Myocyte (in vitro differentiated cells): ENCODE results near the gene IFITM10. TPM values are rescaled to one million over a fixed set of nuclear protein-coding genes. Genes with fewer than 3 reads are reported as not detected.

ENCODE experiments used
- DNase-seq: peaks from one replicate; pipeline ENCODE4 v3.0.0-alpha.2; 2012; ENCODE audit warnings: low read depth
- total RNA-seq: library from RNA; depleted of rRNA; stranded (reverse); fragments of >200 nt; gene quantifications from 2 replicates; pipeline ENCODE4 v1.2.3, GENCODE V29; 2014

IFITM10 gene
- total RNA-seq, 1 donor from 2014 or later = 3.9 TPM

DNA sequence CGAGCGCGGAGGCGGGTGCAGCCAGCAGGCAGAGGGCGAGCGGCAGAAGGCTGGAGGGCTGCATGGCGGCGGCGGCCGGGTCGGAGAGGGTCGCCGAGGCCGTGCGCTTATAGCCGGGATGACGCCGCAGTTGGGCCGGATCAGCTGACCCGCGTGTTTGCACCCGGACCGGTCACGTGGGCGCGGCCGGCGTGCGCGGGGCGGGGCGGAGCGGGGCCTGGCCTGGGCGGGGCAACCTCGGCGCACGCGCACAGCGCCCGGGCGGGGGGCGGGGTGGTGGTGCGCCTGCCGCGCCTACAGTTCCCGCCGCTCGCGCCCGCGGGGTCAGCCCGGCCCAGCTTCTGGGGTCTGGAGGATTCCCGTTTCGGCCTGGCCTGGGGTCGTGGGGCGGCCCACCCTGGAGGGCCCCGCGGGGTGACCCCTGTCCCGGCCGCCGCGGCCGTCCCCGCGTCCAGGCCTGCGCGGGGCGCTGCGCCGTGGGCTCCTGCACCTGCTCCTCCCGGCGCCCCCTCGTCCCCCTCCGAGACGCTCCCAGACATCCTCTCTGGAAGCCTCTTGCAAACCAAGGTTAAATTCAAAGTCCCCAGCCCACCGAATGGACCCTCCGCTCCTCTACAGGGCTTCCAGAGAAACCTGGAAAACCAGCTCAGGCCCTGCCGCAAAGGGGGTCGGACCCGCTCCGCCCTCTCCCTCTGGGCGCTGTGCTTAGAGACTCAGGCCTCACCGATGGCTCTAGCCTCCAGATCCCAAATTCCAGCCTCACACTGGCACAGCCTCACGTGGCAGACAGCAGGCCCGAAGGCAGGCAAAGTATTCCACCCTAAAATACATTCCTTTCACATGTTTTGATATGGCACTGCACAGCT, 13.6 kb upstream of the IFITM10 start, which contains the start of gene CTSD:
TSS of gene CTSD (minus strand) at position 132 of the 866 bp plus-strand sequence. CDS start at position 64, 68 bp downstream.
- DNase-seq = peak; percentile 85

DNA sequence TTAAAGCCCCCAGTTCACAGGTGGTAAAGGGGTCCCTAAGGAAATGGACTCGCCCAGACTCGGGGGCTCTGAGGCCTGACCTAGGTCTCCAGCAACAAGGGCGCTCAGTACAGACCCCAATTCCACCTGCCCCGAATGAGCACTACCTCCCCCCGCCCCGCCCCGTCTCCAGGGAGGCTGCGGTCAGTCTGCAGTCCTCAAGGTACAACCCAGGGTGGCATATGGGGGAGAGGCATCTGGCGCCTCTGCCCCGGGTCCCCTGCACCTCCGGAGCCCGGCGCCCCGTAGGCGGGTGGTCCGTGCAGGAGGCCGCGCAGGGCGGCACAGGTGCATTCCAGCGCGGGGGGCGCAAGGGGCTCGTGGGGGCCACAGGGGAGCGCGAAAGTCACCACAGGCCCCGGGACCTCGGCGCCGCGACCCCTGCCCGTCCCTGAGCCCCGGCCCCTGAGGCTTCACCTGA, 13.0 kb upstream of the IFITM10 start:
- no peak for DNase-seq

DNA sequence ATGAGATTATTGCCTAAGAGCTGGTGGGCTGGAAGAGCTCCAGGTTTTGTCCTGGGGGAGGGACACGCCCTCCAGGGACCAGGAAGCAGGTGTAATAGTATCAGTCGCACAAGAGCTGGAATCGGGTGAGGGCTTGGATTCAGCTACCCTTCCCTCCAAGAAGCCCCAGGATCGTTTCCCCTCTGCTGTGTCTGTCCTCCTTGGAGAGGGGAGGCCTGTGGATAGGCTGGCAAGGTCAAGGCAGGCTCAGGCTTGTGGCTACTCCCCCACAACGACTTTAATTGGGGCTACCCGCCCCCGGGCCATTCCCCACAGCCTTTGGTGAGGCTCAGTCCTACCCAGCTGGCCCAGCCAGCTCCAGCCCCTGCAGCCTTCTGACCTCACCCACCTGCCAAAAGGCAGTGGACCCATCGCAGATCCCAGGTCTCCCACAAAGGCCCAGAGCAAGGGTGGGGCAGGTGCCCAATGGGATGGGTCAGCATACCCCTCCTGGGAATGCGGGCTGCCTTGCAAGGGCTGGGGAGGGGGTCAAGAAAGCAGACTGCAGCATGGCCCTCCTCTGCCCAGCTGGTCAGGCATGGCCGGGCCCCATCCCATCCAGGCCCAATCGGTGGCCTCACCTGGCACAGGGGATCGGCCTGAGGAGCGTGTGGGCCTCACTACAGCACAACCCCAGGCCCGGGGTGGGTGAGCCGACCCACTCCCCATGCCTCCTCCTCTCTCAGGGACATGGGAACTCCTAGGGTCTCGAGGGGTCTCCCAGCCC, 12.3 kb upstream of the IFITM10 start:
- DNase-seq = peak; percentile 41

DNA sequence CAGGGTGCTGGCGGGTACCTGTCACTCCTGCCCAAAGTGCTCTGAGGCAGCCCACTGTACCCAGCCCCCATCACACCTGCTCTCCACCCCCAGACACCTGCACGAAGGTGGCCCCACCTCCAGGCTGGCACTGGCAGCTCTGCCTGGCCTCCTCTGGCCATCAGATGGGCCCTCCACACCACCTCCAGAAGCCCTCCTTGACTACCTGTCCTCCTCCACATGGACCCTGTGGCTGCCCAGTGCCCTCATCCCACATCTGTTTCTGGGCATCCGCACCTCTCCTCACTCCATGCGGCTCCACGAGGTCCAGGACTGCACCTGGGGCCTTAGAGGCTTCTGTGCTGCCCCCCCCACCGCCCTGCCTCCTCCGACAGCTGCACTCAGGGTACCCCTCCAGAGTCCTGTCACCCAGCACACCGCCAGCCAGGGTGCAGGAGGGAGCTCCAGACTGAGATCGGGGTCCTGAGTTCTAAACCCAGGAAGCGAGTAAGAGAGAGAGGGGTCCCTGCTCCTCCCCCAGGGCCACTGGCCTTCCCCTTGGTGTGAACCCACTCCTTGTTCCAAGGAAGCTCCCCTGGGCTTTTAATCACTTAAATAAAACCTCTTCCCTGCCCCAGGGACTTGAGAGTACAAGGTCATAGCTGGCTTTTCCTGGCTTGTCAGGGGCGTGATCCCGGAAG, 11.6 kb upstream of the IFITM10 start:
- DNase-seq = no peak

DNA sequence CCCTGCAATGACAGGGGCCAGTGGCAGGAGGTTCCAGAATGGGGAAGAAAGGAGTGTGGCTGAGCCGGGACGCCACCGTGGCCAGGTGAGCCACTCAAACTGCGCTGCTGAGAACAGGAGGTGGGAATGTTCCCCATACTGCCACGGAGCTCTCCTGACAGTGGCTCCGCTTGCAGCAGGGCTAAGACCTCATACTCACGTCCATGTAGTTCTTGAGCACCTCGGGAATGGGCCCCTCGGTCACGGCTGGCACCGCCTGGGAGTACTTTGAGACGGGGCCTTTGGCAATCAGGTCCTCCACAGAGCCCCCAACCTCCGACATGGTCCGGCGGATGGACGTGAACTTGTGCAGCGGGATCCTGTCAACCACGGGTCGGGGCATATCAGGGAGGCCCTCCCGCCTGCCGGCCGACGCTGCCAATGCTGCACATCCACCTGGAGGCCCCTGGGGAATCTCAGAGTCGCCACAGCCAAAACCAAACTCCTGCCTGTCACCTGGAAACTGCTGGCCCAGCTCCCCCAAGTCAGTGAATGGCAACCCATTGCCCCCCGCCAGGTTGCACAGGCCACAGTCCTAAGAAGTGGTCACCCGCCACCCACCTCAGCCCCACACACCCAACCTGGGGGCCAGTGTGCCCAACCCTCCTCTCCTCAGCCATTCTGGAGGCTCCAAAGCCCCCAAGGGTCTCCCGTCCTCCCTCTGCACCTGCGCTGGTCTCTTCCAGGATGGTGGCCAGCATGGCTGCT, 10.9 kb upstream of the IFITM10 start:
- no peak for DNase-seq

DNA sequence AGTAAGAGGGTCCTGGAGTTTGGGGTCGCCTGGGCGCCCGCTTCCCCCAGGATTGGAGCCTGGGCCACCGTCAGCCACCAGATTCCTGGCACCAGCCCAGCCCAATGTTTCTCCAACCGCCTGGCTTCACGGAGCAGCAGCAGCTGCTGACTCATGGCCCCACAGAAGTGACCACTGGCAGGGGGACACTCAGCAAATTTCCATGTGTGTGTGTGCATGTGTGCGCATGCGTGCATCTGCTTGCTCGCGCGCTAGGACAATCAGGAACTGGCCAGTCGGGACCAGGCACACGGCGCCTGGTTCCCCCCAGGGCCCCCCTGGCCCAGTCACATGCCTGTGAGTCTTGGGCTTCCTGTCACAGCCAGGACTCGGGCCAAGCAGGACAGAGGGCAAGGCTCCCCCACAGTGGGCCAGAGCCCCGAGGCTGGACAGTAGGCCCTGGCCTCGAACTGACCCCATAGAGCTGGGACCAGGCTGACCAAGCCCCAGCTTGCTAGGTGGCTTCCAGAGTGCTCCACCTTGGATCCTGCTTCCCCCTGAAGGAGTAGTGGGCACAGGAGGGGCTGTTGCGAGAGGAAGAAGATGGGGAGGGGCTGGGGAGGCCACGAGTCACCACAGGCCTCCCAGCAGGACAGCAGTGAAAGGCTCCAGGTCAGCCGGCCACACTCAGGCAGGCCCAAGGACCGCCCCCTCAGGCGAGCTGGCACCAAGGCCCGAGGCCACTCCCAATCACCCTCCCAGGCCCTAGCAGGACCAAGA, 10.1 kb upstream of the IFITM10 start:
- peak; percentile 96 for DNase-seq

DNA sequence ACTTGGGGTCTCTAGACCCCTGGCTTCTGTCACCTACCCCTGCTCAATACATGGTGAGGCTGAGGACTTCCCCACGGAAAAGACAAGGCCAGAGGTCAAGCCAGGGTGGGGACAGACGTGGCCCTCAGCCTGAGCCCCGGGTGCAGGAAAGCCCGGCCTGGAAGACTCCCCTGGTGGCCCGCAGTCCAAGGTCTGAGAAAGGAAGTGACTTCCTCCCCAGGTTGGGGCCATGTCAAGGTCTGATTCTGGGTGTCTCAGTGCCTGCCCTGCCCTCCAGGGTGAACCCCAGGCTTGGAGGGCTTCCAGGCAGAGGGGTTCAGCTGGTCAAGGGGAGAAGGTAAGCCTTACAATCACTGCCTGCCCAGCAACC, 9.4 kb upstream of the IFITM10 start:
- DNase-seq = no peak

DNA sequence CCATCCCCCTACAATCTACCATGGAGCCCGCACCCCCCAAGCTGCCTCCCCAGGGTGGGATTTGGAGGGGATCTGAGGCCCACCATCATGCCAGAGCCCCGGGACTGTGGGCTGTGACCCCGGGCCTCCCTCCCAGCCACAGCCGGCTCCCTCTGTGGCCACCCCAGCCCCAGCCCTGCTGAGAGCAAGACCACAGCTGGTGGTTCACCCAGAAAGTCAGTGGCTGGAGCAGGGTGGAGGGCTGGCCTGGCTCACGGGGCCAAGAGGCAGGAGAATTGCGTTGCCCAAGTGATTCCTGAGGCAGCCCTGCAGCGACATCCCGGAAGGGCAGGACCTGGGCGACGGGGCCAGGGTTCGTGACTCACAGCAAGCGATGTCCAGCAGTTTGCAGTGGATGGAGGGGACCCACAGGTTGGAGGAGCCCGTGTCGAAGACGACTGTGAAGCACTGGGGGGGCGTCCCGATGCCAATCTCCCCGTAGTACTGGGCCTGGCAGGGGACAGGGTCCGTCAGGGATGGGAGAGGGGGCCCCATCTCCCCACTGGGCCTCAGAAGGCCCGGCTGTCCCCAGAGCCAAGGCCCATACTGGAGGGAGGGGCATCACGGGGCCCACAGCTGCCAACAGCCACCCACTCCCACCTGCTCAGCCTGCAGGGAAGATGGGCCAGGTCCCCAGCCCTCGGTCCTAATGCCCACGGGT, 8.9 kb upstream of the IFITM10 start:
- no peak for DNase-seq

DNA sequence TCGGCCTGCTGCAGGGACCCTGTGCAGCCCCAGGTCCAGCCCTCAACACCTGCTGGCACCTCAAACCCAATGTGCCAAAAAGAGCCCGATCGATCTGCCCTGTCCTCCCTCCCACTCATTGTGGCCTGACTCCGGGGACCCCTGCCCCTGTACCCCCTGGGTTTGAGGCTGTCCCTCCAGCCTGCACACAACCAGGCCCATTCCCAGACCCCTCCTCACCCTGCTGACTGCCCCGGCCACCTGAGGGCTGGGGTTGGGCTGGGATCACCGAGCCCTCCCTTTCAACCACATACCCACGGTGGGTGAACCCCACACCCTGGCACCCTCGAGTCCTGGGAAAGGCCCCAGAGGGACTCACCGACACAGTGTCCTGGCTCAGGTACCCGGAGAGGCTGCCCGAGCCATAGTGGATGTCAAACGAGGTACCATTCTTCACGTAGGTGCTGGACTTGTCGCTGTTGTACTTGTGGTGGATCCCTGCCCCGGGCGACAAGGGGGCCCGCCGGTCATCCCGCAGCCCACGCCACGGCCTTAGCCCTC, 8.3 kb upstream of the IFITM10 start:
- no peak for DNase-seq

DNA sequence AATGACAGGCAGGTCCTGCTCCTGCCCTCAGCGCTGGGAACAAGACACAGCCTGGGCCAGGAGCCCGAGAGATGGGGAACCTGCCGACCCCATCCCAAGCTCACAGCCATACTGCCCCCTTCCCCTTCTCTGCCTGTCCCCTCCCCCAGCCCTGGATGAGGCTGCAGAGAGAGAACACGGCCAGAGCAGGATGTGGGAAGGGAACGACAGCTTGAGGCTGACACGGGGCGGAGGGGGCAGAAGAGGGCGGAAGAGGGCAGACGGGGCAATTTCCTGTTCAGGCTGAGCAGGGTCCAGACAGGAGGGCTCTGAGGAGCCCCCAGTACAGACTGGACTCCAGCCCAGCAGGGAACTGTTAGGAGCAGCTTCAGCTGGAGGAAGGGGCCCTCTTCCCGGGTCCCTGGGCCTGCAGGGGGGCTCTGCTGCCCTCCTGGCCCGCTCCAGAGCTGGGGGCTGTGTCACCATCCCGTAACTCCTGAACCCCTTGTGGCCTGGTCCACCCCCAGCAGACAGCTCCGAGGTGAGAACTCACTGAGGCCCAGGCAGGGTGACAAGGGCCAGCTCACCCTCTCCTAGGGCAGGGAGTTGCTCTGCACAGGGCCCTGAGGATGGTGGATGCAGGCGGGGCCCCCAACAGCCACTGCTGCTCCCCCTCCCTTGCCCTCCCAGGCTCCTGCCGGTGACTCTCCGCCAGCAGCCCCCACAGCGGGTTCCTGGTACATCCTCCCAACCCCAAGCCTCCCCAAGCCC, 7.6 kb upstream of the IFITM10 start:
- DNase-seq = no peak

DNA sequence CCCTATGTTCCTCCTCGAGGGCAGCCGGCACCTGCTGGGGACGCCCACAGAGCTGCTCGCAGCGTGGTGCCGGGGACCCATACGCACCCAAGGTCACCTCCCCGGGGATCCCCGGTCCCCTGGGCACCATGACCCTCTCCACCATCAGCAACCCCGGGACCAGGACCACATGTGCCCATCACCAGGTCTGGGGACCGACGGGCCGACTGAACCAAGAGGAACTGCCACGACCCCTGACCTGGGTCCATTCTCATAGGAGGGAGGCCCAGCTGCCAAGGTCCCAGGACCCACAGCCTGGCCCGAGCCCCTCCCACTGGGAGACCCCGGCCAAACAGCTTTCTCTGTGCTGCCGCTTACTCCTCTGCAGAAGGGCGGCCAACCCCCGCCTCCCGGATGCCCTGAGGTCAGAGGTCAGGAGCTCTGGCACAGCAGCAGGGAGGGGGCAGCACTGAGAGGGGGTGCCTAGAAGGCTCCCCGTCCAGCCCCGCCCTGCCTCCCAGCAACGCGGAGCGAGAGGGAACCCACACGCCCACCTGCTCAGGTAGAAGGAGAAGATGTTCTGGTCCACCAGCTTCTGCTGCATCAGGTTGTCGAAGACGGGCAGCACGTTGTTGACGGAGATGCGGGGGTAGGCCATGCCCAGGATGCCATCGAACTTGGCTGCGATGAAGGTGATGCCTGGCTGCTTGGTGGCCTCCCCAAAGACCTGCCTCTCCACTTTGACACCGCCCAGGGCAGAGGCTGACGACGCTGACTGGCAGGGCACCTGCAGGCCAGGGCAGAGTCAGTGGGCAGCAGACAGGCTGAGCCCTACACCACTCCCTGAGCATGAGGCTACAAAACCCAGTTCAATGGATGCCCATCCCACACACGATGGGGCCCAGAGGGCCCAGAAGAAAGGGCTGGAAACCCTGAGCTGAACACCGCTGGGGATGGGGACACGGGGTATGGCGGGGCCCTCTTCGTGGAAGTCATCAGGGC, 6.7 kb upstream of the IFITM10 start:
- DNase-seq = no peak

DNA sequence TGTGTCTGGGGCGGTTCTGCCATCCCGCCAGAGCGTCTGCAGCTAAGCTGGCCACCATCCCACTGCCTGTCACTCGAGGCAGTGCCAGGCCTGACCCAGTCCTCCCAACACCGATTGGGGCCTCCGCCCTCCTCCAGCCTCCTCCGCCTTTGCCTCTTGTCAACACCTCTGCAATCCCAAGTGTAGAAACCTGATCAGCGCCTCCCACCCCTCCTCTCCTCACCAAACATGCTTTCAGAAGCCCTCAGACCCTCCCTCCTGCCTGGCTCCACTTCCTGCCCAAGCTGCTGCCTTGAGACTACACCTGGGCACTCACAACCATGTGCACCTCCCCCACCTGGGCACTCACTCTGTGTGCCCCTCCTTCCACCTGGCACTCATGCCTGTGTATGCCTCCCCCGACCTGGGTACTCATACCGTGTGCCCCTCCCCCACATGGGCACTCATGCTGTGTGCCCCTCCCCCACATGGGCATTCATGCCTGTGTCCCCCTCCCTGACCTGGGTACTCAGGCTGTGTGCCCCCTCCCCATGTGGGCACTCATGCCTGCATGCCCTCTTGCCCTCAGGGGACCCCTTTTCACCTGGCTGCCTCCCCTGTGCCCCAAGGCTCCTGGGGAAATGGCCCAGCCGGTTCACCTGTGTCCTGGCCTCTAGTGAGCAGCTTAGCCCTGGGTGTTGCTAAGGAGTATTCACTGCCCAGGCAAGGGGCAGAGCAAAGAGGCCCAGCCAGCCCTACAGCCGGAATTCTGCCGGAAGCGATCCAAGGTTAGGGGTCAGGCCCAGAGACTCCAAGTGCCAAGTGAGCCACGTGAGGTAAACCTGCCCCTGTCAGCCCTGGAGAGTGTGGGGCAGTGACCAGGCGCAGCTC, 5.5 kb upstream of the IFITM10 start:
- DNase-seq = no peak

DNA sequence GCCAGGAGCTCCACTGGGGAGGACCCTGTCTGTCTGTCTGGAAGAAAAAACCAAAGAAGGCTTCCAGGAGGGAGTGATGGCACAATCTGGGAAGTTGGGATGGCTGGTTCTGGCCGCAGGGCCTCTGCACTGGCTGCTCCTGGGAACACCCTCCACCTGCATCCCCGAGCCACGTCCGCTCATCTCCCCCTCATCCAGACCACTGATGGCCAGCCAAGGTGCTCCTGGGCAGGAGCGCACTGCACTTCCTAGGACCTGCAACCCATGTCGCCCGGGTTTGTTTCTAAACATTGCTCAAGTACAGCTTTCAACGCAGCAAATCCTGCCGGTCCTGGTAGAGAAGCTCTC, 4.9 kb upstream of the IFITM10 start:
- DNase-seq = no peak

DNA sequence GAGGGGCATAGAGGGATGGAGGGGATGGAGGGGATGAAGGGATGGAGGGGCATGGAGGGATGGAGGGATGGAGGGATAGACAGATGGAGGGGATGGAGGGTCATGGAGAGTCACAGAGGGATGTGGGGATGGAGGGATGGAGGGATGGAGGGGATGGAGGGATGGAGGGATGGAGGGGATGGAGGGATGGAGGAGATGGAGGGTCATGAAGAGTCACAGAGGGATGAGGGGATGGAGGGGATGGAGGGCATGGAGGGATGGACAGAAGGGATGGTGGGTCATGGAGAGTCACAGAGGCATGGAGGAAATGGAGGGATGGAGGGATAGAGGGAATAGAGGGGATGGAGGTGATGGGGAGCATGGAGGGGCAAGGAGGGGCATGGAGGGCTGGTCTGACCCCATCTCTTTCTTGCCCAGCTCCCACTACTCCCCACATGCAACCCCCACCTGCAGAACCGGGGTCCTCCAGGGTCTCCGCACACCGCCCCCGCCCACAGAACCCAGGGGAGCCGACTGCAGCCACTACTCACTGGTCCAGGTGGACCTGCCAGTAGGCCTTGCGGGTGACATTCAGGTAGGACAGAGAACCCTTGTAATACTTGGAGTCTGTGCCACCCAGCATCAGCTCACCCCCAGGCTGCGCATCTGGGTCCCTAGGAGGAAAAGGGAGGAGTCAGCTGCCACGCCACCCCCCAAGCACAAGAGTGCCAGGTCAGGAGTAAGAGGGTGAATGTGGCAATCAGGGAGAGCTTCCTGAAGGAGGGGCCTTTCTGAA, 4.2 kb upstream of the IFITM10 start:
- no peak for DNase-seq

DNA sequence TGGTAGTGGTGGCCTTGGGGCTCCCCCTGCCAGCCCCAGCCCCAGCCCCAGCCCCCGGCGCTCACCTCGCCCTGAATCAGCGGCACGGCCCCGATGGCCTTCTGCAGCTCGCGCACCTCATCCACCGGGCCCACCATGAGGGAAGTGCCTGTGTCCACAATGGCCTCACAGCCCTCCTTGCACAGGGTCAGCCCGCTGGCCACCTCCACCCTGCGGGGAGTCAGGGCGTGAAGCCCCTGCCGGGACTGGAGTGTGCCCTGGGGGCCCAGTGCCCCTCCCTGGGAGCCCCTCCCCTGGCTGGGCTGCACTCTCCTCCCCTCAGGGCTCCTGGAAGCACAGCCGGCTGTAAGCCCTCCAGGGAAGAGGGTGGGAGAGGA, 3.5 kb upstream of the IFITM10 start:
- no peak for DNase-seq
